Breast epithelium (tissue), 4 donors: ENCODE results near the gene EFNB3. TPM values are rescaled to one million over a fixed set of nuclear protein-coding genes. Genes with fewer than 3 reads are reported as not detected.

ENCODE experiments used
- DNase-seq, 2 donors: peaks; one replicate each; pipeline ENCODE4 v3.0.0-alpha.2; 2019; ENCODE audit warnings: low spot score in 2 of 2
- H3K27ac ChIP-seq, 2 donors: fragments of 200-600 bp; sonication (generic) in 1 of 2; one replicate each; pipeline ENCODE4 v1.5.1; 2016 to 2019; ENCODE audit warnings: mild to moderate bottlenecking in 1 of 2
- H3K27me3 ChIP-seq, 2 donors: fragments of 200-600 bp; sonication (generic) in 1 of 2; one replicate each; pipeline versions ENCODE4 v1.5.1 to v1.6.0; 2017 to 2019; ENCODE audit warnings: control low read depth in 1 of 2, mild to moderate bottlenecking in 1 of 2
- H3K36me3 ChIP-seq: fragments of 200-600 bp; one replicate; pipeline ENCODE4 v1.5.1; 2019
- H3K4me1 ChIP-seq, 2 donors: fragments of 200-600 bp; sonication (generic); one replicate each; pipeline ENCODE4 v1.5.1; 2016 to 2019; ENCODE audit warnings: control low read depth in 1 of 2
- H3K4me3 ChIP-seq, 3 donors: fragments of 200-600 bp; sonication (generic); 1 replicate in 2 of 3; 2 replicates in 1 of 3; pipeline ENCODE4 v1.5.1; 2016 to 2019; ENCODE audit warnings: mild to moderate bottlenecking in 3 of 3, moderate library complexity in 2 of 3
- H3K9me3 ChIP-seq, 2 donors: fragments of 200-600 bp; sonication (generic) in 1 of 2; one replicate each; pipeline ENCODE4 v1.5.1; 2016 to 2019; ENCODE audit warnings: control low read depth in 1 of 2
- POLR2A ChIP-seq: fragments of 450-650 bp; IDR thresholded peaks from one replicate; pipeline ENCODE4 v1.6.1; 2016; ENCODE audit warnings: antibody characterized with exemption, mild to moderate bottlenecking, moderate library complexity
- POLR2AphosphoS5 ChIP-seq, 3 donors: sonication (generic); formaldehyde crosslinking; IDR thresholded peaks; one replicate each; pipeline ENCODE4 v1.6.1; 2017; ENCODE audit warnings: antibody characterized with exemption in 3 of 3
- intact Hi-C: fragments of 100-400 bp; cut with DNase I; formaldehyde crosslinking; loops from one replicate; pipeline ENCODE4 v1.15.1; 2023; ENCODE audit warnings: low total_unique reads
- total RNA-seq, 3 donors: library from RNA; depleted of rRNA; stranded (reverse); fragments of >200 nt; gene quantifications; one replicate each; pipeline ENCODE4 v1.1.0, GENCODE V29; 2016
- TF ChIP-seq, protein P1 (sequence below), 3 donors: fragments of 450-650 bp; IDR thresholded peaks; one replicate each; pipeline ENCODE4 v1.5.1; 2016 to 2017; ENCODE audit warnings: antibody characterized with exemption in 3 of 3, mild to moderate bottlenecking in 3 of 3, moderate library complexity in 3 of 3

Gene EFNB3
- total RNA-seq, 3 donors from 2014 or later: 0.48 to 5.7 (median 3.3) TPM

- TF ChIP-seq, protein P1, sequence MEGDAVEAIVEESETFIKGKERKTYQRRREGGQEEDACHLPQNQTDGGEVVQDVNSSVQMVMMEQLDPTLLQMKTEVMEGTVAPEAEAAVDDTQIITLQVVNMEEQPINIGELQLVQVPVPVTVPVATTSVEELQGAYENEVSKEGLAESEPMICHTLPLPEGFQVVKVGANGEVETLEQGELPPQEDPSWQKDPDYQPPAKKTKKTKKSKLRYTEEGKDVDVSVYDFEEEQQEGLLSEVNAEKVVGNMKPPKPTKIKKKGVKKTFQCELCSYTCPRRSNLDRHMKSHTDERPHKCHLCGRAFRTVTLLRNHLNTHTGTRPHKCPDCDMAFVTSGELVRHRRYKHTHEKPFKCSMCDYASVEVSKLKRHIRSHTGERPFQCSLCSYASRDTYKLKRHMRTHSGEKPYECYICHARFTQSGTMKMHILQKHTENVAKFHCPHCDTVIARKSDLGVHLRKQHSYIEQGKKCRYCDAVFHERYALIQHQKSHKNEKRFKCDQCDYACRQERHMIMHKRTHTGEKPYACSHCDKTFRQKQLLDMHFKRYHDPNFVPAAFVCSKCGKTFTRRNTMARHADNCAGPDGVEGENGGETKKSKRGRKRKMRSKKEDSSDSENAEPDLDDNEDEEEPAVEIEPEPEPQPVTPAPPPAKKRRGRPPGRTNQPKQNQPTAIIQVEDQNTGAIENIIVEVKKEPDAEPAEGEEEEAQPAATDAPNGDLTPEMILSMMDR (IDR thresholded peaks at IDR 0.05): no peak
- TF ChIP-seq POLR2AphosphoS5 (IDR thresholded peaks at IDR 0.05): no peak
- TF ChIP-seq POLR2A: no peak
- no peaks in the 10 kb centered on the region for H3K36me3 ChIP-seq
- no peak overlapping the region for H3K4me3 ChIP-seq
- peaks cover 0 to 2% of the 10 kb centered on the region in 2 donors for H3K27me3 ChIP-seq
- DNase-seq: no peak
- intact Hi-C loops: no loop called here
- peaks cover 0 to 2% of the 10 kb centered on the region in 2 donors for H3K4me1 ChIP-seq
- no peaks in the 10 kb centered on the region for H3K9me3 ChIP-seq
- H3K27ac ChIP-seq: no peak overlapping the region
Measured at GRCh38 chr17:7702776-7703175, 2.2 kb upstream of the EFNB3 start.

- Histone ChIP-seq H3K4me1 (peaks cover 0 to 2% of the 10 kb centered on the region in 2 donors), H3K27ac (peak overlapping the region; percentile 8 to 53), H3K9me3 (no peaks in the 10 kb centered on the region), H3K4me3 (peak overlapping the region in 2 of 3 donors; percentile 71 to 81), H3K27me3 (peaks cover 0 to 2% of the 10 kb centered on the region in 2 donors), H3K36me3 (no peaks in the 10 kb centered on the region)
- TF ChIP-seq, protein P1 (IDR thresholded peaks at IDR 0.05): no peak
- TF ChIP-seq POLR2AphosphoS5 (IDR thresholded peaks at IDR 0.05): no peak
- no peak for TF ChIP-seq POLR2A
- DNase-seq: peak in 1 of 2 donors; percentile 52
- intact Hi-C loops: no loop called here
Measured at GRCh38 chr17:7703584-7704479, 1.2 kb upstream of the EFNB3 start.

GRCh38 chr17:7705269-7706255 lies 560 bp downstream of the EFNB3 start:
- TF ChIP-seq, protein P1 (IDR thresholded peaks at IDR 0.05): no peak
- TF ChIP-seq POLR2A: no peak
- TF ChIP-seq POLR2AphosphoS5 (IDR thresholded peaks at IDR 0.05): no peak
- intact Hi-C loops: no loop called here
- no peaks in the 10 kb centered on the region for H3K9me3 ChIP-seq
- no peaks in the 10 kb centered on the region for H3K36me3 ChIP-seq
- no peak for DNase-seq
- H3K4me3 ChIP-seq: peak overlapping the region; percentile 29 to 81 (median 71)
- peaks cover 0 to 2% of the 10 kb centered on the region in 2 donors for H3K27me3 ChIP-seq
- H3K27ac ChIP-seq: no peak overlapping the region
- H3K4me1 ChIP-seq: peaks cover 0 to 2% of the 10 kb centered on the region in 2 donors

- Histone ChIP-seq H3K27me3 (peaks cover 0 to 2% of the 10 kb centered on the region in 2 donors), H3K27ac (no peak overlapping the region), H3K4me1 (peaks cover 0 to 2% of the 10 kb centered on the region in 2 donors), H3K36me3 (no peaks in the 10 kb centered on the region), H3K9me3 (no peaks in the 10 kb centered on the region), H3K4me3 (no peak overlapping the region)
- TF ChIP-seq POLR2AphosphoS5 (IDR thresholded peaks at IDR 0.05): no peak
- TF ChIP-seq POLR2A: no peak
- TF ChIP-seq, protein P1 (IDR thresholded peaks at IDR 0.05): no peak
- intact Hi-C loops: no loop called here
- DNase-seq: no peak
Measured at GRCh38 chr17:7706631-7707354, 1.8 kb downstream of the EFNB3 start.
